Measurements from ENCODE around the gene POLG2.

GRCh38 chr17:64527914-64528313 is 31.1 kb upstream of the POLG2 start:
- no peak for TF ChIP-seq CTCF (conservative IDR thresholded peaks at IDR 0.05; ENCODE audit: low read length)
- TF ChIP-seq EZH2phosphoT487 (IDR thresholded peaks at IDR 0.05; ENCODE audit: borderline replicate concordance), result no peak
